H9 (cell line): Measurements from ENCODE around the gene CTNNA3. TPM values are rescaled to one million over a fixed set of nuclear protein-coding genes. Genes with fewer than 3 reads are reported as not detected.

Source experiments
- DNase-seq: peaks from one replicate; pipeline ENCODE4 v3.0.0-alpha.2; 2017
- H2AFZ ChIP-seq: one replicate; pipeline ENCODE4 v1.6.1; 2013; ENCODE audit warnings: mild to moderate bottlenecking, low read length, control low read depth, moderate library complexity
- H2AK5ac ChIP-seq: 2 replicates; pipeline ENCODE4 v1.6.1; 2013; ENCODE audit warnings: low read length, control low read depth, mixed read lengths; ENCODE audit not compliant: insufficient read length
- H2BK120ac ChIP-seq: one replicate; pipeline ENCODE4 v1.6.1; 2013; ENCODE audit warnings: low read depth, mild to moderate bottlenecking, low read length, control low read depth, inconsistent platforms; ENCODE audit not compliant: poor library complexity, severe bottlenecking
- H2BK12ac ChIP-seq: 2 replicates; pipeline ENCODE4 v1.6.1; 2013; ENCODE audit warnings: low read length, control low read depth, mixed read lengths, low read depth; ENCODE audit not compliant: insufficient read length
- H2BK15ac ChIP-seq: 2 replicates; pipeline ENCODE4 v1.6.1; 2013; ENCODE audit warnings: low read depth, low read length, control low read depth
- H2BK20ac ChIP-seq: one replicate; pipeline ENCODE4 v1.6.1; 2013; ENCODE audit warnings: low read depth, mild to moderate bottlenecking, low read length, control low read depth, inconsistent platforms; ENCODE audit not compliant: poor library complexity, severe bottlenecking
- H2BK5ac ChIP-seq: 2 replicates; pipeline ENCODE4 v1.6.1; 2013; ENCODE audit warnings: low read length, control low read depth, mixed read lengths; ENCODE audit not compliant: insufficient read length
- H3K14ac ChIP-seq: 2 replicates; pipeline ENCODE4 v1.6.1; 2013; ENCODE audit warnings: low read length, control low read depth; ENCODE audit not compliant: insufficient read depth
- H3K18ac ChIP-seq: 2 replicates; pipeline ENCODE4 v1.6.1; 2013; ENCODE audit warnings: low read depth, mild to moderate bottlenecking, mixed read lengths, low read length, control low read depth; ENCODE audit not compliant: insufficient read length
- H3K23ac ChIP-seq: 2 replicates; pipeline ENCODE4 v1.6.1; 2013; ENCODE audit warnings: low read length, control low read depth, mixed read lengths, low read depth; ENCODE audit not compliant: insufficient read length
- H3K23me2 ChIP-seq: 2 replicates; pipeline ENCODE4 v1.6.1; 2013; ENCODE audit warnings: low read depth, mild to moderate bottlenecking, mixed read lengths, low read length, control low read depth; ENCODE audit not compliant: insufficient read length, poor library complexity, severe bottlenecking
- H3K27ac ChIP-seq: 2 replicates; pipeline ENCODE4 v1.5.1; 2013; ENCODE audit warnings: low read length, control low read depth, mixed read lengths, low read depth; ENCODE audit not compliant: insufficient read length
- H3K27me3 ChIP-seq: 2 replicates; pipeline ENCODE4 v1.6.1; 2013; ENCODE audit warnings: low read length, control low read depth, inconsistent platforms; ENCODE audit not compliant: insufficient read depth
- H3K4ac ChIP-seq: 2 replicates; pipeline ENCODE4 v1.6.1; 2013; ENCODE audit warnings: low read depth, mild to moderate bottlenecking, control low read depth, inconsistent platforms, low read length, moderate library complexity
- H3K4me1 ChIP-seq: 2 replicates; pipeline ENCODE4 v1.6.1; 2013; ENCODE audit warnings: low read length, control low read depth, inconsistent platforms; ENCODE audit not compliant: insufficient read depth
- H3K4me2 ChIP-seq: 2 replicates; pipeline ENCODE4 v1.6.1; 2013; ENCODE audit warnings: low read length, control low read depth, mixed read lengths; ENCODE audit not compliant: insufficient read length, insufficient read depth
- H3K56ac ChIP-seq: 2 replicates; pipeline ENCODE4 v1.6.1; 2013; ENCODE audit warnings: low read depth, mild to moderate bottlenecking, mixed read lengths, low read length, control low read depth; ENCODE audit not compliant: insufficient read length
- H3K79me1 ChIP-seq: 2 replicates; pipeline ENCODE4 v1.6.1; 2013; ENCODE audit warnings: low read depth, mild to moderate bottlenecking, moderate library complexity, low read length, control low read depth, inconsistent platforms; ENCODE audit not compliant: insufficient read depth, poor library complexity, severe bottlenecking
- H3K79me2 ChIP-seq: 2 replicates; pipeline ENCODE4 v1.6.1; 2013; ENCODE audit warnings: low read length, control low read depth, inconsistent platforms; ENCODE audit not compliant: insufficient read depth
- H3K9ac ChIP-seq: 2 replicates; pipeline ENCODE4 v1.6.1; 2013; ENCODE audit warnings: low read length, control low read depth, mixed read lengths; ENCODE audit not compliant: insufficient read length; ENCODE audit errors: extremely low read depth
- H3K9me3 ChIP-seq: one replicate; pipeline ENCODE4 v1.6.1; 2013; ENCODE audit warnings: low read depth, low read length, inconsistent platforms; ENCODE audit not compliant: control insufficient read depth
- H3T11ph ChIP-seq: one replicate; pipeline ENCODE4 v1.6.1; 2013; ENCODE audit warnings: mild to moderate bottlenecking, low read length, control low read depth, inconsistent platforms
- H4K20me1 ChIP-seq: one replicate; pipeline ENCODE4 v1.6.1; 2013; ENCODE audit not compliant: control insufficient read depth, insufficient read length, insufficient read depth
- H4K5ac ChIP-seq: 2 replicates; pipeline ENCODE4 v1.6.1; 2013; ENCODE audit warnings: low read depth, mild to moderate bottlenecking, mixed read lengths, low read length, control low read depth; ENCODE audit not compliant: insufficient read length
- H4K8ac ChIP-seq: replicated peaks from 2 replicates; pipeline ENCODE4 v1.6.1; 2013; ENCODE audit warnings: low read length, control low read depth, mixed read lengths, low read depth; ENCODE audit not compliant: insufficient read length
- H4K91ac ChIP-seq: 2 replicates; pipeline ENCODE4 v1.6.1; 2013; ENCODE audit warnings: low read depth, mild to moderate bottlenecking, moderate library complexity, mixed read lengths, low read length, control low read depth; ENCODE audit not compliant: insufficient read length
- H3K27ac Mint-ChIP-seq, 3 experiments: 2 replicates in 2 of 3; 3 replicates in 1 of 3; pipeline ENCODE4 v1.8.0; 2020 to 2021; ENCODE audit warnings: mixed read lengths in 3 of 3, mild to moderate bottlenecking in 1 of 3, moderate library complexity in 1 of 3
- H3K27me3 Mint-ChIP-seq: 2 replicates; pipeline ENCODE4 v1.8.0; 2021; ENCODE audit warnings: low read depth, mild to moderate bottlenecking, moderate library complexity, mixed read lengths
- H3K36me3 Mint-ChIP-seq, 3 experiments: 2 replicates in 2 of 3; 3 replicates in 1 of 3; pipeline ENCODE4 v1.8.0; 2020 to 2021; ENCODE audit warnings: low read depth in 3 of 3, mixed read lengths in 3 of 3; ENCODE audit not compliant: insufficient read depth in 1 of 3
- H3K4me1 Mint-ChIP-seq, 2 experiments: 2 replicates each; pipeline ENCODE4 v1.8.0; 2020; ENCODE audit warnings: mixed read lengths in 2 of 2
- H3K4me3 Mint-ChIP-seq, 2 experiments: 2 replicates in 1 of 2; 3 replicates in 1 of 2; pipeline ENCODE4 v1.8.0; 2020 to 2021; ENCODE audit warnings: mild to moderate bottlenecking in 2 of 2, mixed read lengths in 2 of 2, moderate library complexity in 1 of 2
- H3K9me3 Mint-ChIP-seq, 2 experiments: 2 replicates in 1 of 2; 3 replicates in 1 of 2; pipeline ENCODE4 v1.8.0; 2020; ENCODE audit warnings: mild to moderate bottlenecking in 2 of 2, mixed read lengths in 2 of 2, moderate library complexity in 1 of 2
- CTCF ChIP-seq: fragments of 200-600 bp; sonication (generic); conservative IDR thresholded peaks from 3 replicates; pipeline ENCODE4 v1.8.0; 2021; ENCODE audit warnings: antibody characterized with exemption, mild to moderate bottlenecking
- WGBS: extraction: QIAGEN DNeasy Blood & Tissue Kit; methylation state at CpG from one replicate; pipeline ENCODE4 v1.1.7; 2013; ENCODE audit warnings: missing lambda C conversion rate, low lambda C conversion rate, mixed read lengths; ENCODE audit not compliant: insufficient read length; ENCODE audit errors: extremely low coverage; 5-methylcytosine and 5-hydroxymethylcytosine counted together
- total RNA-seq: library from RNA; stranded (reverse); gene quantifications from 2 replicates; pipeline ENCODE4 v1.2.1, GENCODE V29; 2021

Gene CTNNA3
- total RNA-seq, 1 experiment from 2014 or later = 3.3 TPM

GRCh38 chr10:66784770-66785169 lies 911.2 kb downstream of the CTNNA3 start:
- Histone ChIP-seq H4K5ac (no peak overlapping the region), H4K8ac (no peak overlapping the region), H2BK15ac (no peak overlapping the region), H2BK5ac (no peak overlapping the region), H3K4ac (no peak overlapping the region), H2AFZ (no peak overlapping the region), H3K9me3 (no peaks in the 10 kb centered on the region), H4K20me1 (no peaks in the 10 kb centered on the region), H3T11ph (no peak overlapping the region), H3K18ac (no peak overlapping the region), H3K9ac (no peak overlapping the region), H3K79me1 (no peaks in the 10 kb centered on the region), H2BK120ac (no peak overlapping the region), H3K56ac (no peak overlapping the region), H3K79me2 (no peaks in the 10 kb centered on the region), H3K4me1 (no peaks in the 10 kb centered on the region), H2BK12ac (no peak overlapping the region), H3K4me2 (no peak overlapping the region), H3K23me2 (no peaks in the 10 kb centered on the region), H4K91ac (no peak overlapping the region), H3K27me3 (no peaks in the 10 kb centered on the region), H3K14ac (no peak overlapping the region), H2BK20ac (no peak overlapping the region), H3K27ac (no peak overlapping the region), H3K23ac (no peak overlapping the region), H2AK5ac (no peak overlapping the region)
- no peaks in the 10 kb centered on the region for H3K27me3 Mint-ChIP-seq
- no peak overlapping the region for H3K27ac Mint-ChIP-seq
- H3K4me3 Mint-ChIP-seq = no peak overlapping the region
- H3K9me3 Mint-ChIP-seq = no peaks in the 10 kb centered on the region
- peaks cover 2 to 6% of the 10 kb centered on the region in 2 experiments; a peak in 1 of 4 replicates for H3K4me1 Mint-ChIP-seq
- no peak for TF ChIP-seq CTCF
- DNase-seq = no peak
- H3K36me3 Mint-ChIP-seq = no peaks in the 10 kb centered on the region
- no CpG with 5 or more reads among the region's 1 CpG for WGBS
